H9 (cell line): ENCODE results near the gene LEKR1. TPM values are rescaled to one million over a fixed set of nuclear protein-coding genes. Genes with fewer than 3 reads are reported as not detected.

Experiments used
- DNase-seq: peaks from one replicate; pipeline ENCODE4 v3.0.0-alpha.2; 2017
- H2AFZ ChIP-seq: one replicate; pipeline ENCODE4 v1.6.1; 2013; ENCODE audit warnings: mild to moderate bottlenecking, low read length, control low read depth, moderate library complexity
- H2AK5ac ChIP-seq: 2 replicates; pipeline ENCODE4 v1.6.1; 2013; ENCODE audit warnings: low read length, control low read depth, mixed read lengths; ENCODE audit not compliant: insufficient read length
- H2BK120ac ChIP-seq: one replicate; pipeline ENCODE4 v1.6.1; 2013; ENCODE audit warnings: low read depth, mild to moderate bottlenecking, low read length, control low read depth, inconsistent platforms; ENCODE audit not compliant: poor library complexity, severe bottlenecking
- H2BK12ac ChIP-seq: 2 replicates; pipeline ENCODE4 v1.6.1; 2013; ENCODE audit warnings: low read length, control low read depth, mixed read lengths, low read depth; ENCODE audit not compliant: insufficient read length
- H2BK15ac ChIP-seq: 2 replicates; pipeline ENCODE4 v1.6.1; 2013; ENCODE audit warnings: low read depth, low read length, control low read depth
- H2BK20ac ChIP-seq: one replicate; pipeline ENCODE4 v1.6.1; 2013; ENCODE audit warnings: low read depth, mild to moderate bottlenecking, low read length, control low read depth, inconsistent platforms; ENCODE audit not compliant: poor library complexity, severe bottlenecking
- H2BK5ac ChIP-seq: 2 replicates; pipeline ENCODE4 v1.6.1; 2013; ENCODE audit warnings: low read length, control low read depth, mixed read lengths; ENCODE audit not compliant: insufficient read length
- H3K14ac ChIP-seq: 2 replicates; pipeline ENCODE4 v1.6.1; 2013; ENCODE audit warnings: low read length, control low read depth; ENCODE audit not compliant: insufficient read depth
- H3K18ac ChIP-seq: 2 replicates; pipeline ENCODE4 v1.6.1; 2013; ENCODE audit warnings: low read depth, mild to moderate bottlenecking, mixed read lengths, low read length, control low read depth; ENCODE audit not compliant: insufficient read length
- H3K23ac ChIP-seq: 2 replicates; pipeline ENCODE4 v1.6.1; 2013; ENCODE audit warnings: low read length, control low read depth, mixed read lengths, low read depth; ENCODE audit not compliant: insufficient read length
- H3K23me2 ChIP-seq: 2 replicates; pipeline ENCODE4 v1.6.1; 2013; ENCODE audit warnings: low read depth, mild to moderate bottlenecking, mixed read lengths, low read length, control low read depth; ENCODE audit not compliant: insufficient read length, poor library complexity, severe bottlenecking
- H3K27ac ChIP-seq: 2 replicates; pipeline ENCODE4 v1.5.1; 2013; ENCODE audit warnings: low read length, control low read depth, mixed read lengths, low read depth; ENCODE audit not compliant: insufficient read length
- H3K27me3 ChIP-seq: 2 replicates; pipeline ENCODE4 v1.6.1; 2013; ENCODE audit warnings: low read length, control low read depth, inconsistent platforms; ENCODE audit not compliant: insufficient read depth
- H3K4ac ChIP-seq: 2 replicates; pipeline ENCODE4 v1.6.1; 2013; ENCODE audit warnings: low read depth, mild to moderate bottlenecking, control low read depth, inconsistent platforms, low read length, moderate library complexity
- H3K4me1 ChIP-seq: 2 replicates; pipeline ENCODE4 v1.6.1; 2013; ENCODE audit warnings: low read length, control low read depth, inconsistent platforms; ENCODE audit not compliant: insufficient read depth
- H3K4me2 ChIP-seq: 2 replicates; pipeline ENCODE4 v1.6.1; 2013; ENCODE audit warnings: low read length, control low read depth, mixed read lengths; ENCODE audit not compliant: insufficient read length, insufficient read depth
- H3K56ac ChIP-seq: 2 replicates; pipeline ENCODE4 v1.6.1; 2013; ENCODE audit warnings: low read depth, mild to moderate bottlenecking, mixed read lengths, low read length, control low read depth; ENCODE audit not compliant: insufficient read length
- H3K79me1 ChIP-seq: 2 replicates; pipeline ENCODE4 v1.6.1; 2013; ENCODE audit warnings: low read depth, mild to moderate bottlenecking, moderate library complexity, low read length, control low read depth, inconsistent platforms; ENCODE audit not compliant: insufficient read depth, poor library complexity, severe bottlenecking
- H3K79me2 ChIP-seq: 2 replicates; pipeline ENCODE4 v1.6.1; 2013; ENCODE audit warnings: low read length, control low read depth, inconsistent platforms; ENCODE audit not compliant: insufficient read depth
- H3K9ac ChIP-seq: 2 replicates; pipeline ENCODE4 v1.6.1; 2013; ENCODE audit warnings: low read length, control low read depth, mixed read lengths; ENCODE audit not compliant: insufficient read length; ENCODE audit errors: extremely low read depth
- H3K9me3 ChIP-seq: one replicate; pipeline ENCODE4 v1.6.1; 2013; ENCODE audit warnings: low read depth, low read length, inconsistent platforms; ENCODE audit not compliant: control insufficient read depth
- H3T11ph ChIP-seq: one replicate; pipeline ENCODE4 v1.6.1; 2013; ENCODE audit warnings: mild to moderate bottlenecking, low read length, control low read depth, inconsistent platforms
- H4K20me1 ChIP-seq: one replicate; pipeline ENCODE4 v1.6.1; 2013; ENCODE audit not compliant: control insufficient read depth, insufficient read length, insufficient read depth
- H4K5ac ChIP-seq: 2 replicates; pipeline ENCODE4 v1.6.1; 2013; ENCODE audit warnings: low read depth, mild to moderate bottlenecking, mixed read lengths, low read length, control low read depth; ENCODE audit not compliant: insufficient read length
- H4K8ac ChIP-seq: replicated peaks from 2 replicates; pipeline ENCODE4 v1.6.1; 2013; ENCODE audit warnings: low read length, control low read depth, mixed read lengths, low read depth; ENCODE audit not compliant: insufficient read length
- H4K91ac ChIP-seq: 2 replicates; pipeline ENCODE4 v1.6.1; 2013; ENCODE audit warnings: low read depth, mild to moderate bottlenecking, moderate library complexity, mixed read lengths, low read length, control low read depth; ENCODE audit not compliant: insufficient read length
- H3K27ac Mint-ChIP-seq, 3 experiments: 2 replicates in 2 of 3; 3 replicates in 1 of 3; pipeline ENCODE4 v1.8.0; 2020 to 2021; ENCODE audit warnings: mixed read lengths in 3 of 3, mild to moderate bottlenecking in 1 of 3, moderate library complexity in 1 of 3
- H3K27me3 Mint-ChIP-seq: 2 replicates; pipeline ENCODE4 v1.8.0; 2021; ENCODE audit warnings: low read depth, mild to moderate bottlenecking, moderate library complexity, mixed read lengths
- H3K36me3 Mint-ChIP-seq, 3 experiments: 2 replicates in 2 of 3; 3 replicates in 1 of 3; pipeline ENCODE4 v1.8.0; 2020 to 2021; ENCODE audit warnings: low read depth in 3 of 3, mixed read lengths in 3 of 3; ENCODE audit not compliant: insufficient read depth in 1 of 3
- H3K4me1 Mint-ChIP-seq, 2 experiments: 2 replicates each; pipeline ENCODE4 v1.8.0; 2020; ENCODE audit warnings: mixed read lengths in 2 of 2
- H3K4me3 Mint-ChIP-seq, 2 experiments: 2 replicates in 1 of 2; 3 replicates in 1 of 2; pipeline ENCODE4 v1.8.0; 2020 to 2021; ENCODE audit warnings: mild to moderate bottlenecking in 2 of 2, mixed read lengths in 2 of 2, moderate library complexity in 1 of 2
- H3K9me3 Mint-ChIP-seq, 2 experiments: 2 replicates in 1 of 2; 3 replicates in 1 of 2; pipeline ENCODE4 v1.8.0; 2020; ENCODE audit warnings: mild to moderate bottlenecking in 2 of 2, mixed read lengths in 2 of 2, moderate library complexity in 1 of 2
- CTCF ChIP-seq: fragments of 200-600 bp; sonication (generic); conservative IDR thresholded peaks from 3 replicates; pipeline ENCODE4 v1.8.0; 2021; ENCODE audit warnings: antibody characterized with exemption, mild to moderate bottlenecking
- WGBS: extraction: QIAGEN DNeasy Blood & Tissue Kit; methylation state at CpG from one replicate; pipeline ENCODE4 v1.1.7; 2013; ENCODE audit warnings: missing lambda C conversion rate, low lambda C conversion rate, mixed read lengths; ENCODE audit not compliant: insufficient read length; ENCODE audit errors: extremely low coverage; 5-methylcytosine and 5-hydroxymethylcytosine counted together
- total RNA-seq: library from RNA; stranded (reverse); gene quantifications from 2 replicates; pipeline ENCODE4 v1.2.1, GENCODE V29; 2021

LEKR1 gene
- total RNA-seq, 1 experiment from 2014 or later = not detected

GRCh38 chr3:157051055-157051454 is 224.9 kb downstream of the LEKR1 start:
- H3K9me3 ChIP-seq = no peaks in the 10 kb centered on the region
- no peak overlapping the region for H2BK5ac ChIP-seq
- no peak overlapping the region for H3K9ac ChIP-seq
- H3K27ac Mint-ChIP-seq = 0 out of 7 replicates have a peak overlapping the region, but pooled peaks of 1 of the 3 experiments have one; percentile 9
- no peaks in the 10 kb centered on the region for H3K36me3 Mint-ChIP-seq
- H3T11ph ChIP-seq = no peak overlapping the region
- H3K23me2 ChIP-seq = no peaks in the 10 kb centered on the region
- no peaks in the 10 kb centered on the region for H3K27me3 ChIP-seq
- H3K27me3 Mint-ChIP-seq = no peaks in the 10 kb centered on the region
- no peak overlapping the region for H2BK12ac ChIP-seq
- H3K4me2 ChIP-seq = no peak overlapping the region
- H3K27ac ChIP-seq = no peak overlapping the region
- H4K91ac ChIP-seq = no peak overlapping the region
- no peak overlapping the region for H3K14ac ChIP-seq
- no peak for DNase-seq
- no peak overlapping the region for H3K56ac ChIP-seq
- H3K4me3 Mint-ChIP-seq = no peak overlapping the region
- H3K4me1 ChIP-seq = 0 out of 2 replicates have a peak, but pooled peaks cover 2% of the 10 kb centered on the region
- no peak overlapping the region for H3K23ac ChIP-seq
- H2BK20ac ChIP-seq = no peak overlapping the region
- H3K79me1 ChIP-seq = no peaks in the 10 kb centered on the region
- no peak overlapping the region for H4K8ac ChIP-seq
- no peaks in the 10 kb centered on the region for H3K9me3 Mint-ChIP-seq
- H3K18ac ChIP-seq = no peak overlapping the region
- no peak overlapping the region for H2BK120ac ChIP-seq
- no CpG with 5 or more reads among the region's 3 CpGs for WGBS
- no peak overlapping the region for H4K5ac ChIP-seq
- H2AFZ ChIP-seq = no peak overlapping the region
- H2AK5ac ChIP-seq = no peak overlapping the region
- peaks cover 5 to 8% of the 10 kb centered on the region in 2 experiments for H3K4me1 Mint-ChIP-seq
- H3K79me2 ChIP-seq = no peaks in the 10 kb centered on the region
- H4K20me1 ChIP-seq = no peaks in the 10 kb centered on the region
- H3K4ac ChIP-seq = no peak overlapping the region
- no peak for TF ChIP-seq CTCF
- no peak overlapping the region for H2BK15ac ChIP-seq
